Loucy (cell line): ENCODE results near the gene ZNF679.

Experiments used
- EZH2phosphoT487 ChIP-seq: fragments of 200-600 bp; IDR thresholded peaks from 2 replicates; pipeline ENCODE4 v1.6.1; 2018; ENCODE audit warnings: antibody characterized with exemption, mild to moderate bottlenecking, moderate library complexity, borderline replicate concordance
- TF ChIP-seq, protein P1 (sequence below): fragments of 200-600 bp; sonication (generic); conservative IDR thresholded peaks from 2 replicates; pipeline ENCODE4 v1.5.1; 2014; ENCODE audit warnings: mild to moderate bottlenecking, antibody characterized with exemption, low read length

GRCh38 chr7:64183827-64184372 lies 44.4 kb upstream of the ZNF679 start:
- TF ChIP-seq, protein P1, sequence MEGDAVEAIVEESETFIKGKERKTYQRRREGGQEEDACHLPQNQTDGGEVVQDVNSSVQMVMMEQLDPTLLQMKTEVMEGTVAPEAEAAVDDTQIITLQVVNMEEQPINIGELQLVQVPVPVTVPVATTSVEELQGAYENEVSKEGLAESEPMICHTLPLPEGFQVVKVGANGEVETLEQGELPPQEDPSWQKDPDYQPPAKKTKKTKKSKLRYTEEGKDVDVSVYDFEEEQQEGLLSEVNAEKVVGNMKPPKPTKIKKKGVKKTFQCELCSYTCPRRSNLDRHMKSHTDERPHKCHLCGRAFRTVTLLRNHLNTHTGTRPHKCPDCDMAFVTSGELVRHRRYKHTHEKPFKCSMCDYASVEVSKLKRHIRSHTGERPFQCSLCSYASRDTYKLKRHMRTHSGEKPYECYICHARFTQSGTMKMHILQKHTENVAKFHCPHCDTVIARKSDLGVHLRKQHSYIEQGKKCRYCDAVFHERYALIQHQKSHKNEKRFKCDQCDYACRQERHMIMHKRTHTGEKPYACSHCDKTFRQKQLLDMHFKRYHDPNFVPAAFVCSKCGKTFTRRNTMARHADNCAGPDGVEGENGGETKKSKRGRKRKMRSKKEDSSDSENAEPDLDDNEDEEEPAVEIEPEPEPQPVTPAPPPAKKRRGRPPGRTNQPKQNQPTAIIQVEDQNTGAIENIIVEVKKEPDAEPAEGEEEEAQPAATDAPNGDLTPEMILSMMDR = no peak
- no peak for TF ChIP-seq EZH2phosphoT487
